Measurements from ENCODE around the gene BARHL1.

DNA sequence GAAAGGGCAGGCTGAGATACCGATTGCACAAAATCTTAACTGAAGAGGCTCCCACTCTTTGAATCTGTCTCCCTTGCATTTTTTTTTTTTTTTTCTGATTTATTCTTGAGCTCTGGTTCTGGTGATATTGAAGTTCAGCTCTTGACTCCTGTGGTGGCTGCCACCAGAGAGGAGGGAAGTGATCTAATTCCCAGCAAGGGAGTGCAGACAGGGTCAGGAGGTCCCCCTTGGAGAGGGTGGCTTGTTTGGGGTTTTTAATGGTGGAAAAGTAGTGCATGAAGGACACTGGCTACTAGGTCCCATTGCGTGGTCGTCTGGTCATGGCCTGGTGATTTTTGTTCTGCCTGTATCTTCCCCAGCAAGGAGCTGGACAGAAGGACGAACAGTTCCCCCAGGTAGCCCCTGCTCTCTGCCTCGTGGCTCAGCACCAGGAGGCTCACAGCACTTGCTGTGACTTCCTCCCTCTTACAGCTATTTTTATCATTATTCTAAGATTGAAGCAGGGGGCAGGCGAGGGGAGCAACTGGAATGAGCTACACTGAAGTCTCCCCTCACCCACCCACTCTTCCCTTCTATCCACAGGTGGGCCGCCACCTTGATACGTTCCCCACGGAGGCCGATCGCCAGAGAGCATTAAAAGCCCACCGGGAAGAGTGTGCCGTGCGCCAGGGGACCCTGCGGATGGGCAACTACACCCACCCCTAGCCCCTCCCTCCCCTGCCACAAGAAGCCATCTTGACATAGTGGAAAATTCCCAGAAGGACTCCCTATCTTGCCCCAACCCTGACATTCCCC, 10.4 kb upstream of the BARHL1 start:
- TF ChIP-seq CTCF (conservative IDR thresholded peaks at IDR 0.05 in 1 of 2, IDR thresholded peaks at IDR 0.05 in 1 of 2; ENCODE audit: low read depth in 1 of 2, low read length in 2 of 2) = no peak
- TF ChIP-seq EZH2 (IDR thresholded peaks at IDR 0.05; ENCODE audit: low read length, missing control alignments) = no peak

Data from fibroblast of lung (primary cell).